DMS153 (cell line): ENCODE results near the gene PNLIP.

ENCODE experiments used
- DNase-seq: peaks from one replicate; lab custom pipeline; 2025; lab: John Stamatoyannopoulos, UW

Gene PNLIP

DNA sequence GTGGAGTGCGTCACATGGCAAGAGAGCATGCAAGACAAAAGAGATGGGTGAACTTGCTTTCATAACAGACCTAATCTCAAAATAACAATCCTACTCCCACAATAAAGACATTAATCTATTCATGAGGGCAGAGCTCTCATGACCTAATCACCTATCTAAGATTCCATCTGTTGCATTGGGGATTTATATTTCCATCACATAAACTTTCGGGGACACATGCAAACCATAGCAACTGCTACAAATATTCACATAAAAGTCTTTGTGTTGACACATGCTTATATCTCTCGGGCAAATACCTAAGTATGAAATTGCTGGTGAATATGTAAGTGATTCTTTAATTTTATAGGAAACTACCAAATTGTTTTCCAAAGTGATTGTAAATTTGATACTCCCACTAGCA lies 29.1 kb downstream of the PNLIP start:
- DNase-seq, result no peak

- no peak for DNase-seq
Observed at GRCh38 chr10:116587878-116588591, 42.3 kb downstream of the PNLIP start.

DNA sequence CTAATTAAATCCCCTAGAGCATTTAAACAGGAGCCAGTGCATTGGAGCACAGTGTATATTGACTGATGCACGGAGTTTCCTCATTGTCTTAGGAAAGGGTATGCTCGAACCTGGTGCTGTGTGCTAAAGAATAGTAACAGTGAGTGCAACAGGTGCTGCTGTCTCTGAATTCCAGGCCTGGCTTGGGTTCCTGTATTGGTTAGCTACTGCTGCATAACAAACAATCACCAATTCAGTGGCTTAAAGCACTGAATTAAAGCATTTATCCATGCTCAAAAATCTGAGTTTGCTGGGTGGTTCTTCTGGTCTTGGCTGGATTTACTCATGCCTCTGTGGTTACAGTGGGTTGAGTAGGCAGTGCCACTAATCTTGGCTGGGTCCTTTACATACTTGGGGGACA lies 43.3 kb downstream of the PNLIP start:
- DNase-seq, result no peak

DNA sequence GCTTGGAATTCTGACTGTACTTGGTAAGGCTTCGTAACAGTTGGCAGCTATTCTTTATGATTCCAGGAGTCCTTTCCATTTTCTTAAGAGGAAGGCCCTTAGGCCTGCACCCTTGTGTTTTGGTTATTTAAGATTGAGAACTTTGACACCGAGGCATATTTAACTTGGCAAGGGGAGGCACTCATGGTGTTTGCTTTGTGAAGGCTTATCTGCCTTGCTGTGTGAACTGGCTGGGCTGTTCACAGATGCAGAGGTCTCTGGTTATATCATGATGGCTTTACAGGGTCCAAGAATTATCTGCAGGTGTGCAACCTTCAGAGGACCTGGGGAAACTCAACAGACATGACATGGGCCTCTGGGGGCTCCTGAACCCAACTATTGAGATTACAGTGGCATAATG lies 44.2 kb downstream of the PNLIP start:
- DNase-seq, result no peak

GRCh38 chr10:116590590-116591444 lies 45.1 kb downstream of the PNLIP start, which contains the start of gene PNLIPRP1:
Gene PNLIPRP1 (plus strand): TSS chr10:116590959. CDS start chr10:116591130, 171 bp downstream.
- no peak for DNase-seq

DNA sequence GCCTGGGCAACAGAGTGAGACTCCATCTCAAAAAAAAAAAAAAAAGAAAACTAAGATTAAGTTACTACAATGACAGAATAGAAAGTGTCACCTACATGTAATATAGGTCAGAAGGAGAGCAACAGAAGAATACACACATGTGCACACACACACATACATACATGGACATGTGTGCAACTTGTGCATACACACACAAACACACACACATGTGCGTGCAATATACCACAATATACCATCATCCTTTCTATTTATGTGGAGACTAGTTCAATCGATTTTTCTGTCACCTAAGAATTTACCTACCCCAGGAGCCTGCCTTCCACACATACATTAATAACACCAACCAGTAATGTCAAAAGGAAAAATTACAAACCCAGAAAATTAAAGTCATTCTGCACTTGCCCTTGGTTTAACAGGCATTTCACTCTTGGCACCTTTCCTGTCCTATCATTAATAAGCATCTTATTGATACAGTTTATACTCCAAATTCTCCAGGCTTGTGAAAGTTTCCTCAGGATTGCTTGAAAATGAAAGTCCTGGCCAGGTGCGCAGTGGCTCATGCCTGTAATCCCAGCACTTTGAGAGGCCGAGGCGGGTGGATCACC lies 47.5 kb downstream of the PNLIP start:
- no peak for DNase-seq

- DNase-seq, result no peak
Observed at GRCh38 chr10:116594525-116595035, 48.8 kb downstream of the PNLIP start.

- DNase-seq, result no peak
Observed at GRCh38 chr10:116596062-116596461, 50.3 kb downstream of the PNLIP start.

DNA sequence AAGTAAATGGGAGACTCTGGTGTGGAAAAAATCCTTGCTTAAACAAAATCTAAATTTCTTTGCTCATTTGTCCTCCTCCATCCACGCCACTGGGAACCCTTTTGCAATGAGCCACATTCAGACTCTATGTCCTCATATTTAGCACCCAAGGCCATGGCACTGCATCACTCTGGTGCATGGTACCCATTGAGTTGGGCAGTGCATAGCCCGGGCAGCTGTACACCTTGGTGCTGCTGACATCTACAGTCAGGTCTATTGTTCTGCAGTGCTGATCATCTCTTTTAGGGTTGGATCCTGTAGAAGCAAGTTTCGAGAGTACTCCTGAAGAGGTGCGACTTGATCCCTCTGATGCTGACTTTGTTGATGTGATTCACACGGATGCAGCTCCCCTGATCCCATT lies 51.8 kb downstream of the PNLIP start:
- DNase-seq, result no peak

GRCh38 chr10:116598329-116598728 lies 52.6 kb downstream of the PNLIP start:
- no peak for DNase-seq

GRCh38 chr10:116599991-116600390 lies 54.3 kb downstream of the PNLIP start:
- DNase-seq, result no peak

- no peak for DNase-seq
Observed at GRCh38 chr10:116602648-116603400, 57.1 kb downstream of the PNLIP start.

DNA sequence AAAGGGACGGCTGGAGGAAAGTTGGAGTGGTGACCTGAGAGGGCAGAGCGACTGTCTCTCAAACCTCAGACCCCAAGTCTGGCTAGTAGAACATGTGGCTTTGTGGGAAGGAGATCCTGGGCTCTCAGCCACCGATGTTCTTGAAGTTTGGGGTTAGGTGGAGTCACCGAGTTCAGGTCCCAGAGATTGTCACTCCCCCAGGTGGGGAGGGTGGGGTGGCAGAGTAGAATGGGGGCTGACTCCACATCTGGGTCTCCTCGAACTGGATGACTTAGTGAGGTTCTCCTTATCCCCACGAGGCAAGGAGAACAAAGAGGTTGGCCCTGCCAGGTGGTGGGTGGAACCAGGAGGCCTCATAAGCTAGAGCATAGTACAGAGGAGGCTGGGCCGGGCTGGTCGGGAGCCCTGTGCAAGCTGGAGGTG lies 60.3 kb downstream of the PNLIP start:
- no peak for DNase-seq

DNA sequence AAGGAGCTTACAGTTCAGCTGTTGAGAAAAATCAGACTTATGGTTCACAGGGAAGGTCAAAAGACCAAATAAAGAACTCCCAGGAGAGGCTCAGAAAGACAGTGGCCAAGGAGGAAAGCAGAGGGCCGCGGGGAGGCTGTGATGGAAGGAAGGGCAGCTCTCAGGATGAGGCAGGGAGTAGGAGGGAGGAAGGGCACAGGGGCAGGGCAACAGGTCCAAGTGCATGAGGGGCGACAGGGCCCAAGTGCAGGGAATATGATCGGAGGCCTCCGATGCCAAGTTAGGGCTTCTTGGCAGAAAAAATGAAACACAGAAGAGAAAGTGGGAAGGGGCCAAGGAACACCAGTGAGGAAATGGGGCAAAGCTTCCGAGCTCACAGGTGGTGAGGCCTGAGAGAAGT lies 61.6 kb downstream of the PNLIP start:
- DNase-seq, result no peak

DNA sequence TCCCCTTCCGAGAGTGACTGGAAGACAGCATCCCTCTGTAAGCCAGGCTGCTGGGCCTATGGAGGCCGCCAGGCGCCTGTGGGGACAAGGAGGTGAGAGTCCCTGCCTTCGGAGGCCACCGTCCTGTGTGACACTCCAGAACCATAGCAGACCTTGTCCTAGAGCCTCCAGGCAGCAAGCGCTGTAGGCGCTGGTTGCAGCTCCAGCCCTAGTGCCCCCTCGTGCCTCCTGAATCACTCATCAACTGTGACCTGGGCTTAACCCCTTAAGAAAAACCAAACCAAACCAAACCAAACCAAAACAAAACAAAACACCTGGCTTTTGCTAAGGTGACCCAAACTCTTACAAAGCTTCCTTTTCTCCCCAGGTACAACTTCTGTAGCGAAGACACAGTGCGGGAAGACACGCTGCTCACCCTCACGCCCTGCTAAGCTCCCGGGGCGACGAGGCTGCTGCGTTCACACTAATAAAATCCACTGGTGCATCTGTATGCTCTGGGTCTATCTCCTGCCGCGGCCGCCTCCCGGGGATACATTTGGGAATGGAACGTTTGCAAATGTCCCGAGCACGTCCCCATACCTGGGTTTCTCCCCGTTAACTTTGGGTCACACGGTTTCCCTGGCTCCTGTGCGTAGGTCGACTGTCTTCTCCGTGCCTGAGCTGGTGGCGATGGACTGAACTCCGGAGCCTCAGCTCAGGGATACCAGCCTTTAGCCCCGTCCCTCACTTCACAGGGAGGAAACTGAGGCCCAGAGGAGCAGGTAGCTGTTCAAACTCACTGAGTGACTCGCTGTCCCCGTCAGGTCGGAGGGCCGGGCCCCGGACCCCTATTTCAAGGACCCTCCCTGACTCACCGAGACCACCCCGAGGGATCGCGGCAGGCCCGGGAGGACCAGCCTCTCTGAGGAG lies 63.2 kb downstream of the PNLIP start:
- DNase-seq, result no peak

DNA sequence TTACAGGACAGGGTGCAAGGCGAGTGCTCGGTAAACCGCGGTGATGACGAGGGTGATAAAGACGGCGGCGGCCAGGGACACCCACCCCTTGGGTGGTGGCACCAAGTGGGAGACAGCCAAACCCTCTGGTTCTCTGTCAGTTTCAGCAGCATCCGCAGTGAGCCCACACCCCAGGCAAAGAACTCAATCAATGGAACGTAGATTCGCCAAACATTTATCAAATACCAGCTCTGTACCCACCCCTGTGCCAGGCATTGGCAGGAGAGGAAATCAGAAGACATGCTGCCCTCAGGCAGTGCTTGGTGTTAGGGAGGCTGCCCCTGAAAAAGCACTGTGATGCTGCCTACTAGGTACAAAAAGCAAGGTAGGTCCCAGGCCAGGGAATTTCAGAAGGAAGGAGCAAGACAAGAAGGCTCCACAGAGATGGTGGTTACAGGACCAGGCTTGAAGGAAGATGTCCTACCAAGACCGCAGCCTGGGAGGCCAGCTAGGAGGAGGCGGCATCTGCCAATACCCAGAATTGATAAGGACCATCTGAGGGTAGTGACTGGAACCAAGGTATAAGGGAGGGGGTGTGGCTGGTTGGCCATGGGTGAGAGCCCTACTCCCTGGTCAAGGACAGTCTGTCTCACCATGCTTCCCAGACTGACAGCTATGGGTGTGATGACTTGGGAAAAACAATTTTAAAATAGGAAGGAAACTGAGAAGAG lies 64.9 kb downstream of the PNLIP start:
- DNase-seq, result no peak

DNA sequence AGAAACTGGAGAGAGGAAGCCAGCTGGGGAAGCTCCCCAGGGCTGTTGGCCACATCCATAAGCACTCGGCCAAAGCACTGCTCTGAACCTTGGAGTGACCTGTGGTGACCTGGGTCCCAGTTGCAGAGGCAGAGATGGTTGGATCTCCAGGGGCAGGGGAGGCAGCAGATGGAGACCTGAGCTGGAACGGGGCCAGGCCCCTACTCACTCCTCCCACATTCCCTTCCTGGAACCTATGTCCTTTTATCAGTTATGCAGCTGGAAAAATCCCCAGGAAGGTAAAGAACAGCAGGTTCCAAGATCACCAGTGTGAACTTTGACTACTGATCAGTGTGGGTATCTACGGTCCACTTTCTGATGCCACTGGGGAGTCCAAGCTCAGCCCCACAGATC lies 65.4 kb downstream of the PNLIP start:
- no peak for DNase-seq

DNA sequence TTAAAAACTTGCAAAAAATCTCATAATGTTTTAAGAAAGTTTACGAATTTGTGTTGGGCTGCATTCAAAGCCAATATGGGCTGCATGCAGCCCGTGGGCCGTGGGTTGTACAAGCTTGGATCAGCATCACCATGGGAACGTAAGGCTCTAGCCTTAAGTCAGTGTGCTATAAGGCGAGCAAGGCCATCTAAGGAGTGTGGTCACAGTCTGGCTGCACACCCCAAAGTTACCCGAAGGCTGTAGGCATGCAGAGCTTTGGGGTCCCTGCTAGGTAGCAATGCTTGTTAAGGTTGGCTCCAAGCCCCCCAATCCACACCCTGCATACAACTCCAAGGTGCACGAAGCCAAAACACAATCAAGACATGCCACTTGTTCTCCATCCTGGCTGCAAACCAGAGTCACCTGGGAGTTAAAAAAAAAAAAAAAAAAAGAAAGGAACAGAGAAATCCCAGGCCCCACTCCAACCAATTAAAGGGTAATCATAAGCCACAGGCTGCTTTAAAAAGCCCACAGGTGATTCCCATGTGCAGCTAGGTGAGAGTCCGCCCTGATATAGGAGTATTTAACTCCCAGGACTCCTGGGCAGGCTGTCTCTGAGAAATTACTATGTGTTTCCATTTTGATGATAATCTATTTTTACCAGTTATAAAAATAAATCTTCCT lies 66.5 kb downstream of the PNLIP start:
- no peak for DNase-seq

DNA sequence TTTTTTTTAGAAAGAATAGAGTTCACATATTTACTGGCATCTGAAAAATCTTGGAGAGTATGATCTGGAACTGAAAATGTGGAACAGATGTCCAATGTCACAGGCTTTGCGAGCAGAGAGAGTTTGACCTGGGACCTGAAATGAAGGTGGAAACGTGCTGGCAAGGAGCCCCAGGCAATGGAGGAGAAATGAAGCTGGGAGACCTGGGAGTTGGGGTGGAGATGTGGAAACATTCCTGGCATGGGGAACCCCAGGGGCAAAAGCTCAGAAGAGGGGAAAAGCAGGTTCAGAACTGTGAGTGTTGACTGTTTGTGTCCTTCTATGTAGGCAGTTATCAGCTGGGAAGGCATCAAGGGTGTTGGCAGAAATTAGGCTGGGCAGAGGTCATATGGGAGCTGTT lies 67.7 kb downstream of the PNLIP start:
- DNase-seq, result no peak

DNA sequence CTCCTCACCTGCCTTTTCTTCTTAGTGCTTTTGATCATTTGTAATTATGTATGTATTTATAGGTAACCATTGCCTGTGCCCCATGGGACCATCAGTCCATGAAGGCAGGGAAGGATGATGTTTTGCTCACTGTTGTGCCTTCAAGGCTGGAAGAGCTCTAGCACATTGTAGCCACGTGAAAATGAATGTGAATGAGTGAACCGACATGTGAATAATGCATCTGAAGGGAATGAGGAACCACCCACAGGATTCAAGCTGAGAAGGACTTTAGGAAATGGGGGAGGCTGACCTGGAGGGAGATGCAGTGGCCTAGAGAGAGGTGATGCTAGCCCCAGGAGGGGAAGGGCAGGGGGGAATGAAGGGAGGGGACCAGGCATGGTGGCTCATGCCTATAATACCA lies 69.1 kb downstream of the PNLIP start:
- DNase-seq, result no peak
